HepG2 (cell line): ENCODE results near the gene CNTROB. TPM values are rescaled to one million over a fixed set of nuclear protein-coding genes. Genes with fewer than 3 reads are reported as not detected.

Experiments used
- BRF2 ChIP-seq: sonication (generic); formaldehyde crosslinking; IDR thresholded peaks from 2 replicates; pipeline ENCODE4 v1.8.1; 2022; ENCODE audit warnings: mild to moderate bottlenecking, missing genetic modification reagents
- EZH2 ChIP-seq: conservative IDR thresholded peaks from 2 replicates; pipeline ENCODE4 v1.6.1; 2012; ENCODE audit warnings: mild to moderate bottlenecking, low read depth, low read length, moderate library complexity
- FOXA3 ChIP-seq: IDR thresholded peaks from 2 replicates; pipeline ENCODE4 v1.6.1; 2016; ENCODE audit warnings: missing genetic modification reagents, missing compliant biosample characterization
- HNF4A ChIP-seq: sonication (generic); formaldehyde crosslinking; IDR thresholded peaks from 2 replicates; pipeline ENCODE4 v1.4.0; 2020; ENCODE audit warnings: missing genetic modification reagents
- LCORL ChIP-seq, 2 experiments: fragments of 450-650 bp in 1 of 2; sonication (generic) in 1 of 2; formaldehyde crosslinking in 1 of 2; IDR thresholded peaks; 2 replicates each; pipeline versions ENCODE4 v1.5.0 to v1.6.1; 2017 to 2020; ENCODE audit warnings: antibody characterized with exemption in 1 of 2, missing genetic modification reagents in 1 of 2
- PHF21A ChIP-seq: sonication (generic); formaldehyde crosslinking; IDR thresholded peaks from 2 replicates; pipeline ENCODE4 v1.5.0; 2020; ENCODE audit warnings: mild to moderate bottlenecking, missing genetic modification reagents
- POLR2G ChIP-seq: fragments of 200-400 bp; formaldehyde crosslinking; IDR thresholded peaks from 2 replicates; pipeline ENCODE4 v1.6.1; 2018; ENCODE audit warnings: mild to moderate bottlenecking, low read depth, low read length, moderate library complexity
- SNAPC4 ChIP-seq: sonication (generic); formaldehyde crosslinking; IDR thresholded peaks from 2 replicates; pipeline ENCODE4 v1.4.0; 2020; ENCODE audit warnings: mild to moderate bottlenecking, missing genetic modification reagents
- TBX3 ChIP-seq: fragments of 450-650 bp; IDR thresholded peaks from 2 replicates; pipeline ENCODE4 v1.6.1; 2017; ENCODE audit warnings: antibody characterized with exemption, mild to moderate bottlenecking, inconsistent platforms, borderline replicate concordance
- THAP7 ChIP-seq: sonication (generic); formaldehyde crosslinking; IDR thresholded peaks from 2 replicates; pipeline ENCODE4 v1.8.1; 2023; ENCODE audit warnings: mild to moderate bottlenecking, missing genetic modification reagents
- ZBTB37 ChIP-seq: sonication (generic); formaldehyde crosslinking; IDR thresholded peaks from 2 replicates; pipeline ENCODE4 v1.4.0; 2020; ENCODE audit warnings: mild to moderate bottlenecking, missing genetic modification reagents
- ZBTB4 ChIP-seq: sonication (generic); formaldehyde crosslinking; IDR thresholded peaks from 2 replicates; pipeline ENCODE4 v1.4.0; 2020; ENCODE audit warnings: missing genetic modification reagents, mild to moderate bottlenecking, borderline replicate concordance
- ZNF275 ChIP-seq: sonication (generic); formaldehyde crosslinking; IDR thresholded peaks from 2 replicates; pipeline ENCODE4 v1.8.0; 2022; ENCODE audit warnings: missing genetic modification reagents, mild to moderate bottlenecking, inconsistent platforms, borderline replicate concordance
- ZNF629 ChIP-seq: sonication (generic); formaldehyde crosslinking; conservative IDR thresholded peaks from 2 replicates; pipeline ENCODE4 v1.5.0; 2020; ENCODE audit warnings: missing genetic modification reagents
- ZNF792 ChIP-seq: IDR thresholded peaks from 2 replicates; pipeline ENCODE4 v1.6.1; 2016
- polyA plus RNA-seq, 8 experiments: library from polyadenylated mRNA; depleted of rRNA in 3 of 8; stranded (reverse) in 7 of 8; unstranded in 1 of 8; fragments of >200 nt; fragmentation: Illumina TruSeq in 4 of 8; extraction: Trizol in 4 of 8; gene quantifications; 2 replicates each; pipeline versions ENCODE4 v1.2.1 to v1.2.3, GENCODE V29; 2011 to 2016; ENCODE audit warnings: low read depth in 4 of 8, missing spikeins in 1 of 8, mixed read lengths in 1 of 8; ENCODE audit not compliant: insufficient read depth in 1 of 8
- total RNA-seq, 5 experiments: library from RNA; depleted of rRNA; stranded (reverse); fragments of >200 nt; fragmentation: Illumina TruSeq; extraction: Trizol; gene quantifications; 2 replicates each; pipeline ENCODE4 v1.2.3, GENCODE V29; 2016; ENCODE audit warnings: low read depth in 1 of 5

Gene CNTROB
- total and polyA plus RNA-seq, 2 of the 13 experiments (the other 11 are each of a cell fraction or from before 2014, with no cell fraction given), result 21.2 to 24.1 TPM

GRCh38 chr17:7887482-7888183 is 44.4 kb upstream of the CNTROB start (continued):
- TF ChIP-seq THAP7 (CRISPR knock-in tag) (no peak), ZBTB4 (0 out of 2 replicates have a peak, but pooled peaks have one; percentile 59), POLR2G (peak; percentile 70), TBX3 (no peak), ZNF275 (CRISPR knock-in tag) (0 out of 2 replicates have a peak, but pooled peaks have one; percentile 59), BRF2 (CRISPR knock-in tag) (no peak), ZBTB37 (CRISPR knock-in tag) (peak; percentile 87), EZH2 (no peak), PHF21A (CRISPR knock-in tag) (peak; percentile 65; the same call in 1 of the 2 replicates), ZNF629 (CRISPR knock-in tag) (no peak), LCORL (IDR thresholded peaks at IDR 0.05) (no peak), LCORL (CRISPR knock-in tag; IDR thresholded peaks at IDR 0.05) (peak; percentile 62), SNAPC4 (CRISPR knock-in tag) (0 out of 2 replicates have a peak, but pooled peaks have one; percentile 67), FOXA3 (CRISPR knock-in tag) (no peak; the same call in 1 of the 2 replicates), ZNF792 (CRISPR knock-in tag) (no peak), HNF4A (CRISPR knock-in tag) (peak; percentile 43; the same call in 1 of the 2 replicates)
